Suprapubic skin (tissue), 3 donors: ENCODE data around the gene ZNF521.

Experiments
- POLR2AphosphoS5 ChIP-seq, 3 donors: sonication (generic); formaldehyde crosslinking; IDR thresholded peaks; one replicate each; pipeline ENCODE4 v1.6.1; 2017; ENCODE audit warnings: antibody characterized with exemption in 3 of 3
- TF ChIP-seq, protein P1 (sequence below), 2 donors: fragments of 200-600 bp in 1 of 2; fragments of 450-650 bp in 1 of 2; sonication (generic) in 1 of 2; IDR thresholded peaks; one replicate each; pipeline ENCODE4 v1.5.1; 2016 to 2019; ENCODE audit warnings: antibody characterized with exemption in 2 of 2, mild to moderate bottlenecking in 1 of 2, moderate library complexity in 1 of 2

DNA sequence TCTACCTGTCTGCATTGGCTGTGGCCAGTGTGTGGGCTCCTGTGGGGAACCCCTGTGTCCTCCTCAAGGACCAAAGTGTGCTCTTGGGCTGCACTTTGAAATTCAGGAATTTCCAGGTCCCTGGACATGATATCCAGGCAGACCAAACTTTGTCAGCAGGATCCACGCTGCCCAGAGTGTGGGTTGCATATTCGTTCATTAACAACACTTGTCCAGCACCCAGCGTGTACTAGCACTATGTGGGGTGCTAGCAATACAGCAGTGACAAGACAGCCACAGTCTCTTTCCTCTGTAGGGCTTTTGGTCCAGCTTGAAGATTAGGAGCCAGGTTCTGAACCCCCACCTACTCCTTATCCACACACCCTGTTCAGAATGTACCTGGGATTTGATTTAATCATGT lies 304.5 kb downstream of the ZNF521 start:
- TF ChIP-seq, protein P1, sequence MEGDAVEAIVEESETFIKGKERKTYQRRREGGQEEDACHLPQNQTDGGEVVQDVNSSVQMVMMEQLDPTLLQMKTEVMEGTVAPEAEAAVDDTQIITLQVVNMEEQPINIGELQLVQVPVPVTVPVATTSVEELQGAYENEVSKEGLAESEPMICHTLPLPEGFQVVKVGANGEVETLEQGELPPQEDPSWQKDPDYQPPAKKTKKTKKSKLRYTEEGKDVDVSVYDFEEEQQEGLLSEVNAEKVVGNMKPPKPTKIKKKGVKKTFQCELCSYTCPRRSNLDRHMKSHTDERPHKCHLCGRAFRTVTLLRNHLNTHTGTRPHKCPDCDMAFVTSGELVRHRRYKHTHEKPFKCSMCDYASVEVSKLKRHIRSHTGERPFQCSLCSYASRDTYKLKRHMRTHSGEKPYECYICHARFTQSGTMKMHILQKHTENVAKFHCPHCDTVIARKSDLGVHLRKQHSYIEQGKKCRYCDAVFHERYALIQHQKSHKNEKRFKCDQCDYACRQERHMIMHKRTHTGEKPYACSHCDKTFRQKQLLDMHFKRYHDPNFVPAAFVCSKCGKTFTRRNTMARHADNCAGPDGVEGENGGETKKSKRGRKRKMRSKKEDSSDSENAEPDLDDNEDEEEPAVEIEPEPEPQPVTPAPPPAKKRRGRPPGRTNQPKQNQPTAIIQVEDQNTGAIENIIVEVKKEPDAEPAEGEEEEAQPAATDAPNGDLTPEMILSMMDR (IDR thresholded peaks at IDR 0.05): no peak
- no peak for TF ChIP-seq POLR2AphosphoS5 (IDR thresholded peaks at IDR 0.05)
